HepG2 (cell line): ENCODE results near the gene SAYSD1. TPM values are rescaled to one million over a fixed set of nuclear protein-coding genes. Genes with fewer than 3 reads are reported as not detected.

Source experiments
- ATAC-seq: fragments of 200-7000 bp; cut with Tn5 transposase; 3 replicates; pipeline ENCODE4 v1.9.1; 2020; ENCODE audit warnings: mild to moderate bottlenecking, moderate library complexity
- BruUV-seq: library from RNA; stranded (reverse); fragments of 400-500 nt; replicated peaks from 2 replicates; lab custom pipeline; 2021; lab: Mats Ljungman, UMichigan
- CTCF ChIA-PET: fragments of 300-600 bp; formaldehyde crosslinking; extraction: SDS; loops from one replicate; lab custom pipeline; 2021; ENCODE audit warnings: low total read pairs, inconsistent platforms, low intra/inter-chr PET ratio; lab: Yijun Ruan, JAX
- POLR2A ChIA-PET: fragments of 350-600 bp; sonication (Branson Sonifier 250); formaldehyde crosslinking; loops from one replicate; lab custom pipeline; 2020; ENCODE audit warnings: antibody characterized with exemption, inconsistent platforms; lab: Yijun Ruan, JAX
- DNase-seq: peaks from one replicate; pipeline ENCODE4 v3.0.0-alpha.2; 2015; ENCODE audit warnings: low spot score
- FAIRE-seq: peaks from 3 replicates; lab custom pipeline; 2011; peaks lifted over from hg19 to GRCh38; lab: Jason Lieb, UNC
- H2AFZ ChIP-seq: one replicate; pipeline ENCODE4 v1.6.1; 2011; ENCODE audit warnings: low read length, inconsistent platforms
- H3K27ac ChIP-seq: fragments of 300-600 bp; 3 replicates; pipeline ENCODE4 v1.8.0; 2011; ENCODE audit warnings: mixed run types, mild to moderate bottlenecking, mixed read lengths, low read length, inconsistent platforms; ENCODE audit not compliant: insufficient read depth; ENCODE audit errors: extremely low read length
- H3K27me3 ChIP-seq, 2 experiments: fragments of 200-600 bp in 1 of 2; 2 replicates in 1 of 2; 3 replicates in 1 of 2; pipeline versions ENCODE4 v1.6.0 to v1.8.0; 2011; ENCODE audit warnings: low read length in 2 of 2, mild to moderate bottlenecking in 2 of 2, moderate library complexity in 2 of 2, inconsistent platforms in 1 of 2; ENCODE audit not compliant: insufficient read depth in 2 of 2, control insufficient read depth in 1 of 2
- H3K36me3 ChIP-seq, 2 experiments: fragments of 200-600 bp in 1 of 2; replicated peaks in 1 of 2; 2 replicates in 1 of 2; 3 replicates in 1 of 2; pipeline versions ENCODE4 v1.5.1 to v1.8.0; 2011; ENCODE audit warnings: low read length in 2 of 2, inconsistent platforms in 1 of 2; ENCODE audit not compliant: insufficient read depth in 2 of 2, control insufficient read depth in 1 of 2
- H3K4me1 ChIP-seq: 2 replicates; pipeline ENCODE4 v1.5.1; 2012; ENCODE audit warnings: low read length, inconsistent platforms; ENCODE audit not compliant: insufficient read depth
- H3K4me2 ChIP-seq: 2 replicates; pipeline ENCODE4 v1.6.0; 2011; ENCODE audit warnings: low read depth, low read length, inconsistent platforms
- H3K4me3 ChIP-seq, 3 experiments: fragments of 200-600 bp in 1 of 3; sonication (generic), shearing (Covaris generic) in 1 of 3; replicated peaks in 1 of 3; 2 replicates each; pipeline ENCODE4 v1.5.1; 2011 to 2016; ENCODE audit warnings: low read length in 3 of 3, inconsistent platforms in 2 of 3, low read depth in 2 of 3, mild to moderate bottlenecking in 2 of 3, control low read depth in 1 of 3, mixed read lengths in 1 of 3; ENCODE audit not compliant: insufficient read depth in 1 of 3
- H3K79me2 ChIP-seq: one replicate; pipeline ENCODE4 v1.6.1; 2011; ENCODE audit warnings: low read length, inconsistent platforms; ENCODE audit not compliant: insufficient read depth
- H3K9ac ChIP-seq: 2 replicates; pipeline ENCODE4 v1.6.0; 2011; ENCODE audit warnings: mild to moderate bottlenecking, low read depth, low read length, inconsistent platforms; ENCODE audit not compliant: insufficient read depth
- H3K9me3 ChIP-seq: 2 replicates; pipeline ENCODE4 v1.5.1; 2012; ENCODE audit warnings: mild to moderate bottlenecking, low read length
- H4K20me1 ChIP-seq: 2 replicates; pipeline ENCODE4 v1.6.0; 2011; ENCODE audit warnings: inconsistent platforms, mild to moderate bottlenecking, low read length, moderate library complexity; ENCODE audit not compliant: insufficient read depth
- AGO1 ChIP-seq: fragments of 200-400 bp; formaldehyde crosslinking; IDR thresholded peaks from 2 replicates; pipeline ENCODE4 v1.6.1; 2017; ENCODE audit warnings: mild to moderate bottlenecking, low read depth, low read length, moderate library complexity; ENCODE audit not compliant: poor library complexity, severe bottlenecking
- ELF1 ChIP-seq: sonication (generic); formaldehyde crosslinking; IDR thresholded peaks from 2 replicates; pipeline ENCODE4 v1.4.0; 2020; ENCODE audit warnings: missing genetic modification reagents
- GMEB1 ChIP-seq: sonication (generic); formaldehyde crosslinking; IDR thresholded peaks from 2 replicates; pipeline ENCODE4 v1.5.1; 2020; ENCODE audit warnings: missing genetic modification reagents, mild to moderate bottlenecking, borderline replicate concordance
- IKZF4 ChIP-seq: sonication (generic); formaldehyde crosslinking; IDR thresholded peaks from 2 replicates; pipeline ENCODE4 v1.5.1; 2020; ENCODE audit warnings: borderline replicate concordance, mild to moderate bottlenecking, low read depth, missing genetic modification reagents; ENCODE audit errors: not compliant biosample characterization
- NFE2 ChIP-seq: sonication (generic); formaldehyde crosslinking; IDR thresholded peaks from 2 replicates; pipeline ENCODE4 v1.4.0; 2020; ENCODE audit warnings: missing genetic modification reagents
- POGZ ChIP-seq: sonication (generic); formaldehyde crosslinking; IDR thresholded peaks from 2 replicates; pipeline ENCODE4 v1.4.0; 2020; ENCODE audit warnings: mild to moderate bottlenecking, missing genetic modification reagents
- SKI ChIP-seq: fragments of 450-650 bp; IDR thresholded peaks from one replicate; pipeline ENCODE4 v1.6.1; 2018; ENCODE audit warnings: mild to moderate bottlenecking; ENCODE audit not compliant: partially characterized antibody
- TBP ChIP-seq: sonication (generic); formaldehyde crosslinking; IDR thresholded peaks from 2 replicates; pipeline ENCODE4 v1.5.0; 2020; ENCODE audit warnings: missing genetic modification reagents
- ZFP37 ChIP-seq: sonication (generic); formaldehyde crosslinking; IDR thresholded peaks from 2 replicates; pipeline ENCODE4 v1.4.0; 2020; ENCODE audit warnings: missing genetic modification reagents, borderline replicate concordance
- ZNF160 ChIP-seq: sonication (generic); formaldehyde crosslinking; IDR thresholded peaks from 2 replicates; pipeline ENCODE4 v1.8.0; 2022; ENCODE audit warnings: mild to moderate bottlenecking, inconsistent platforms, missing genetic modification reagents
- ZNF329 ChIP-seq: sonication (generic); formaldehyde crosslinking; IDR thresholded peaks from 2 replicates; pipeline ENCODE4 v1.9.0; 2021; ENCODE audit warnings: low read depth, mild to moderate bottlenecking, missing genetic modification reagents
- ZNF34 ChIP-seq: sonication (generic); formaldehyde crosslinking; IDR thresholded peaks from 2 replicates; pipeline ENCODE4 v1.4.0; 2020; ENCODE audit warnings: mild to moderate bottlenecking, missing genetic modification reagents, borderline replicate concordance
- ZNF383 ChIP-seq: sonication (generic); formaldehyde crosslinking; IDR thresholded peaks from 2 replicates; pipeline ENCODE4 v1.4.0; 2020; ENCODE audit warnings: missing genetic modification reagents, mild to moderate bottlenecking, borderline replicate concordance
- ZNF496 ChIP-seq: sonication (generic); formaldehyde crosslinking; IDR thresholded peaks from 2 replicates; pipeline ENCODE4 v1.8.1; 2023; ENCODE audit warnings: mild to moderate bottlenecking, moderate library complexity, missing genetic modification reagents; ENCODE audit not compliant: insufficient replicate concordance
- ZNF670 ChIP-seq: sonication (generic); formaldehyde crosslinking; IDR thresholded peaks from 2 replicates; pipeline ENCODE4 v1.8.0; 2022; ENCODE audit warnings: mild to moderate bottlenecking, missing genetic modification reagents, borderline replicate concordance
- ZNF891 ChIP-seq: sonication (generic); formaldehyde crosslinking; IDR thresholded peaks from 2 replicates; pipeline ENCODE4 v1.5.0; 2020; ENCODE audit warnings: mild to moderate bottlenecking, missing genetic modification reagents
- ZSCAN12 ChIP-seq: sonication (generic); formaldehyde crosslinking; IDR thresholded peaks from 2 replicates; pipeline ENCODE4 v1.9.0; 2021; ENCODE audit warnings: mild to moderate bottlenecking, missing genetic modification reagents
- WGBS: methylation state at CpG from one replicate; pipeline ENCODE4 v1.1.6; 2017; ENCODE audit warnings: low lambda C conversion rate; 5-methylcytosine and 5-hydroxymethylcytosine counted together
- in situ Hi-C: cut with HindIII; loops from 2 replicates; pipeline ENCODE4 v1.10.0; 2017; ENCODE audit warnings: low pct_unique_long_range_greater_than_20kb; ENCODE audit not compliant: extremely low pct_ligation_motif_present
- intact Hi-C: fragments of 100-400 bp; cut with micrococcal nuclease; formaldehyde crosslinking; loops from one replicate; pipeline ENCODE4 v1.10.0; 2022; ENCODE audit not compliant: unreplicated experiment
- polyA plus RNA-seq, 8 experiments: library from polyadenylated mRNA; depleted of rRNA in 3 of 8; stranded (reverse) in 7 of 8; unstranded in 1 of 8; fragments of >200 nt; fragmentation: Illumina TruSeq in 4 of 8; extraction: Trizol in 4 of 8; gene quantifications; 2 replicates each; pipeline versions ENCODE4 v1.2.1 to v1.2.3, GENCODE V29; 2011 to 2016; ENCODE audit warnings: low read depth in 4 of 8, missing spikeins in 1 of 8, mixed read lengths in 1 of 8; ENCODE audit not compliant: insufficient read depth in 1 of 8
- total RNA-seq, 5 experiments: library from RNA; depleted of rRNA; stranded (reverse); fragments of >200 nt; fragmentation: Illumina TruSeq; extraction: Trizol; gene quantifications; 2 replicates each; pipeline ENCODE4 v1.2.3, GENCODE V29; 2016; ENCODE audit warnings: low read depth in 1 of 5
- TF ChIP-seq, protein P1 (sequence below): sonication (generic); formaldehyde crosslinking; IDR thresholded peaks from 2 replicates; pipeline ENCODE4 v1.4.0; 2020; ENCODE audit warnings: missing genetic modification reagents

SAYSD1 gene
- total and polyA plus RNA-seq, 2 of the 13 experiments (the other 11 are each of a cell fraction or from before 2014, with no cell fraction given), result 10.1 to 16.0 TPM

- BruUV-seq, result no TSS peak
- POLR2A ChIA-PET, result no interaction called here
- CTCF ChIA-PET, result no interaction called here
Observed at GRCh38 chr6:39073471-39074355, 41.3 kb downstream of the SAYSD1 start.

GRCh38 chr6:39072830-39073229 is 42.2 kb downstream of the SAYSD1 start:
- Histone ChIP-seq H3K79me2 (no peaks in the 10 kb centered on the region), H3K36me3 (no peaks in the 10 kb centered on the region), H3K27me3 (peaks cover 8 to 9% of the 10 kb centered on the region in 2 experiments; a peak in 4 of 5 replicates), H2AFZ (no peak overlapping the region), H3K4me3 (no peak overlapping the region), H3K27ac (no peak overlapping the region), H3K9ac (no peak overlapping the region), H3K4me2 (no peak overlapping the region), H3K4me1 (no peaks in the 10 kb centered on the region), H4K20me1 (no peaks in the 10 kb centered on the region), H3K9me3 (no peaks in the 10 kb centered on the region)
- no peak for FAIRE-seq
- intact Hi-C loops, result no loop called here
- POLR2A ChIA-PET, result no interaction called here
- no peak; the same call in 2 of the 3 replicates for ATAC-seq
- 64% methylated on average over 9 of the region's 9 CpGs for WGBS
- DNase-seq, result no peak
- CTCF ChIA-PET, result no interaction called here
- no TSS peak for BruUV-seq
- in situ Hi-C loops, result no loop called here
- no peak for TF ChIP-seq ZNF160 (CRISPR knock-in tag)
- no peak for TF ChIP-seq POGZ (CRISPR knock-in tag)
- TF ChIP-seq ELF1 (CRISPR knock-in tag), result no peak
- no peak for TF ChIP-seq SKI
- no peak for TF ChIP-seq IKZF4 (CRISPR knock-in tag)
- TF ChIP-seq ZNF496 (CRISPR knock-in tag), result no peak
- no peak for TF ChIP-seq NFE2 (CRISPR knock-in tag)
- TF ChIP-seq GMEB1, result no peak
- no peak for TF ChIP-seq ZNF383 (CRISPR knock-in tag)
- no peak for TF ChIP-seq AGO1
- TF ChIP-seq, protein P1, sequence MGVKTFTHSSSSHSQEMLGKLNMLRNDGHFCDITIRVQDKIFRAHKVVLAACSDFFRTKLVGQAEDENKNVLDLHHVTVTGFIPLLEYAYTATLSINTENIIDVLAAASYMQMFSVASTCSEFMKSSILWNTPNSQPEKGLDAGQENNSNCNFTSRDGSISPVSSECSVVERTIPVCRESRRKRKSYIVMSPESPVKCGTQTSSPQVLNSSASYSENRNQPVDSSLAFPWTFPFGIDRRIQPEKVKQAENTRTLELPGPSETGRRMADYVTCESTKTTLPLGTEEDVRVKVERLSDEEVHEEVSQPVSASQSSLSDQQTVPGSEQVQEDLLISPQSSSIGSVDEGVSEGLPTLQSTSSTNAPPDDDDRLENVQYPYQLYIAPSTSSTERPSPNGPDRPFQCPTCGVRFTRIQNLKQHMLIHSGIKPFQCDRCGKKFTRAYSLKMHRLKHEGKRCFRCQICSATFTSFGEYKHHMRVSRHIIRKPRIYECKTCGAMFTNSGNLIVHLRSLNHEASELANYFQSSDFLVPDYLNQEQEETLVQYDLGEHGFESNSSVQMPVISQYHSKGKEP (CRISPR knock-in tag), result no peak

More at GRCh38 chr6:39073471-39074355, 41.3 kb downstream of the SAYSD1 start:
- Histone ChIP-seq H3K27ac (no peak overlapping the region), H3K9ac (no peak overlapping the region), H3K4me3 (no peak overlapping the region), H3K27me3 (peaks cover 8 to 9% of the 10 kb centered on the region in 2 experiments; a peak in 4 of 5 replicates), H4K20me1 (no peaks in the 10 kb centered on the region), H2AFZ (no peak overlapping the region), H3K79me2 (no peaks in the 10 kb centered on the region), H3K36me3 (no peaks in the 10 kb centered on the region), H3K4me1 (no peaks in the 10 kb centered on the region), H3K9me3 (no peaks in the 10 kb centered on the region), H3K4me2 (no peak overlapping the region)
- 37% methylated on average over 14 of the region's 17 CpGs for WGBS
- intact Hi-C loops (no loop called here), in situ Hi-C loops (no loop called here)
- FAIRE-seq, result no peak
- TF ChIP-seq ZNF160 (CRISPR knock-in tag) (no peak), ZNF670 (CRISPR knock-in tag) (no peak), ZFP37 (CRISPR knock-in tag) (no peak), ZNF329 (CRISPR knock-in tag) (no peak), TBP (CRISPR knock-in tag) (no peak), ZNF891 (CRISPR knock-in tag) (no peak), ZNF34 (CRISPR knock-in tag) (no peak), ZSCAN12 (CRISPR knock-in tag) (no peak)
- ATAC-seq, result no peak; the same call in 2 of the 3 replicates
- no peak for DNase-seq
